ENCODE measurements around the gene LCN9.

LCN9 gene

GRCh38 chr9:135701067-135701958, 38.2 kb downstream of the LCN9 start:
- DNase-seq = no peak

- DNase-seq = peak; percentile 70
These were observed 39.0 kb downstream of the LCN9 start, which contains the start of gene KCNT1 for GRCh38 chr9:135701959-135702721. TSS of gene KCNT1 (plus strand) at chr9:135702185. CDS start at chr9:135702259, 74 bp downstream.

GRCh38 chr9:135703726-135704125, 40.6 kb downstream of the LCN9 start:
- no peak for DNase-seq

GRCh38 chr9:135704483-135704882, 41.4 kb downstream of the LCN9 start:
- peak; percentile 3 for DNase-seq

GRCh38 chr9:135705376-135705775, 42.3 kb downstream of the LCN9 start:
- DNase-seq = no peak

GRCh38 chr9:135706288-135706687, 43.2 kb downstream of the LCN9 start:
- no peak for DNase-seq

- DNase-seq = no peak
These were observed 44.4 kb downstream of the LCN9 start for GRCh38 chr9:135707252-135708138.

GRCh38 chr9:135708164-135708563, 45.1 kb downstream of the LCN9 start:
- DNase-seq = no peak

- no peak for DNase-seq
These were observed 48.3 kb downstream of the LCN9 start for GRCh38 chr9:135711391-135711790.

GRCh38 chr9:135711881-135712280, 48.8 kb downstream of the LCN9 start:
- DNase-seq = no peak

- DNase-seq = no peak
These were observed 49.6 kb downstream of the LCN9 start for GRCh38 chr9:135712613-135713295.

GRCh38 chr9:135714242-135715055, 51.3 kb downstream of the LCN9 start:
- no peak for DNase-seq

- no peak for DNase-seq
These were observed 52.0 kb downstream of the LCN9 start for GRCh38 chr9:135715056-135715595.

- DNase-seq = no peak
These were observed 52.9 kb downstream of the LCN9 start for GRCh38 chr9:135716045-135716444.

All from OCI-M1 (cell line).